ENCODE data around the gene IFNK.

IFNK gene

GRCh38 chr9:27572061-27572460 is 48.0 kb downstream of the IFNK start:
- TF ChIP-seq SPI1 (IDR thresholded peaks at IDR 0.05; ENCODE audit: borderline replicate concordance, low read depth) = no peak
- TF ChIP-seq, protein P1, sequence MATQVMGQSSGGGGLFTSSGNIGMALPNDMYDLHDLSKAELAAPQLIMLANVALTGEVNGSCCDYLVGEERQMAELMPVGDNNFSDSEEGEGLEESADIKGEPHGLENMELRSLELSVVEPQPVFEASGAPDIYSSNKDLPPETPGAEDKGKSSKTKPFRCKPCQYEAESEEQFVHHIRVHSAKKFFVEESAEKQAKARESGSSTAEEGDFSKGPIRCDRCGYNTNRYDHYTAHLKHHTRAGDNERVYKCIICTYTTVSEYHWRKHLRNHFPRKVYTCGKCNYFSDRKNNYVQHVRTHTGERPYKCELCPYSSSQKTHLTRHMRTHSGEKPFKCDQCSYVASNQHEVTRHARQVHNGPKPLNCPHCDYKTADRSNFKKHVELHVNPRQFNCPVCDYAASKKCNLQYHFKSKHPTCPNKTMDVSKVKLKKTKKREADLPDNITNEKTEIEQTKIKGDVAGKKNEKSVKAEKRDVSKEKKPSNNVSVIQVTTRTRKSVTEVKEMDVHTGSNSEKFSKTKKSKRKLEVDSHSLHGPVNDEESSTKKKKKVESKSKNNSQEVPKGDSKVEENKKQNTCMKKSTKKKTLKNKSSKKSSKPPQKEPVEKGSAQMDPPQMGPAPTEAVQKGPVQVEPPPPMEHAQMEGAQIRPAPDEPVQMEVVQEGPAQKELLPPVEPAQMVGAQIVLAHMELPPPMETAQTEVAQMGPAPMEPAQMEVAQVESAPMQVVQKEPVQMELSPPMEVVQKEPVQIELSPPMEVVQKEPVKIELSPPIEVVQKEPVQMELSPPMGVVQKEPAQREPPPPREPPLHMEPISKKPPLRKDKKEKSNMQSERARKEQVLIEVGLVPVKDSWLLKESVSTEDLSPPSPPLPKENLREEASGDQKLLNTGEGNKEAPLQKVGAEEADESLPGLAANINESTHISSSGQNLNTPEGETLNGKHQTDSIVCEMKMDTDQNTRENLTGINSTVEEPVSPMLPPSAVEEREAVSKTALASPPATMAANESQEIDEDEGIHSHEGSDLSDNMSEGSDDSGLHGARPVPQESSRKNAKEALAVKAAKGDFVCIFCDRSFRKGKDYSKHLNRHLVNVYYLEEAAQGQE (IDR thresholded peaks at IDR 0.05; ENCODE audit: insufficient replicate concordance, low read depth) = no peak
- no peak for TF ChIP-seq POLR2AphosphoS5 (IDR thresholded peaks at IDR 0.05; ENCODE audit: low read depth)
- TF ChIP-seq, protein P2, sequence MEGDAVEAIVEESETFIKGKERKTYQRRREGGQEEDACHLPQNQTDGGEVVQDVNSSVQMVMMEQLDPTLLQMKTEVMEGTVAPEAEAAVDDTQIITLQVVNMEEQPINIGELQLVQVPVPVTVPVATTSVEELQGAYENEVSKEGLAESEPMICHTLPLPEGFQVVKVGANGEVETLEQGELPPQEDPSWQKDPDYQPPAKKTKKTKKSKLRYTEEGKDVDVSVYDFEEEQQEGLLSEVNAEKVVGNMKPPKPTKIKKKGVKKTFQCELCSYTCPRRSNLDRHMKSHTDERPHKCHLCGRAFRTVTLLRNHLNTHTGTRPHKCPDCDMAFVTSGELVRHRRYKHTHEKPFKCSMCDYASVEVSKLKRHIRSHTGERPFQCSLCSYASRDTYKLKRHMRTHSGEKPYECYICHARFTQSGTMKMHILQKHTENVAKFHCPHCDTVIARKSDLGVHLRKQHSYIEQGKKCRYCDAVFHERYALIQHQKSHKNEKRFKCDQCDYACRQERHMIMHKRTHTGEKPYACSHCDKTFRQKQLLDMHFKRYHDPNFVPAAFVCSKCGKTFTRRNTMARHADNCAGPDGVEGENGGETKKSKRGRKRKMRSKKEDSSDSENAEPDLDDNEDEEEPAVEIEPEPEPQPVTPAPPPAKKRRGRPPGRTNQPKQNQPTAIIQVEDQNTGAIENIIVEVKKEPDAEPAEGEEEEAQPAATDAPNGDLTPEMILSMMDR (IDR thresholded peaks at IDR 0.05; ENCODE audit: insufficient read depth, low read length) = no peak
- no peak for TF ChIP-seq GABPA (IDR thresholded peaks at IDR 0.05; ENCODE audit: low read depth)
- Histone ChIP-seq H3K4me3 (replicated peaks; ENCODE audit: insufficient read depth, low read length) (no peak overlapping the region), H3K27me3 (ENCODE audit: insufficient read depth, poor library complexity, severe bottlenecking) (no peaks in the 10 kb centered on the region), H3K27ac (replicated peaks) (no peak overlapping the region)
- no peak for DNase-seq (ENCODE audit: low read depth in 1 of 2, low spot score in 1 of 2)

DNA sequence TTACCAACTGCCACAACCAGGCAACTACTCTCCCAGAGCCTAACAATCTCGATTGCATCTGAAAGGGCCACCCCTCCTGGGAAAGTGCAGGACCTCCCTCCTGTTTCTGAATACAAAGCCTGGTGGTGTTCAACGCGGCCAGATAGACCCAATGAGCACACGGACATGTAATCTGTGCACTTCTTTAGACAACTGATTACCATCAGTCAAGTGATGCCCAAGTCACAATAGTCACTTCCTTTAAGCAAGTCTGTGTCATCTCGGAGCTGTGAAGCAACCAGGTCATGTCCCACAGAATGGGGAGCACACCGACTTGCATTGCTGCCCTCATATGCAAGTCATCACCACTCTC is 48.5 kb downstream of the IFNK start:
- peak overlapping the region; percentile 76 for H3K27ac ChIP-seq (replicated peaks)
- TF ChIP-seq, protein P2 (IDR thresholded peaks at IDR 0.05; ENCODE audit: insufficient read depth, low read length) = no peak
- TF ChIP-seq SPI1 (IDR thresholded peaks at IDR 0.05; ENCODE audit: borderline replicate concordance, low read depth) (no peak; the same call in 1 of the 2 replicates), POLR2AphosphoS5 (IDR thresholded peaks at IDR 0.05; ENCODE audit: low read depth) (no peak), GABPA (IDR thresholded peaks at IDR 0.05; ENCODE audit: low read depth) (no peak)
- TF ChIP-seq, protein P1 (IDR thresholded peaks at IDR 0.05; ENCODE audit: insufficient replicate concordance, low read depth) = no peak
- H3K27me3 ChIP-seq (ENCODE audit: insufficient read depth, poor library complexity, severe bottlenecking) = no peaks in the 10 kb centered on the region
- peak overlapping the region; percentile 66 for H3K4me3 ChIP-seq (replicated peaks; ENCODE audit: insufficient read depth, low read length)
- DNase-seq (ENCODE audit: low read depth in 1 of 2, low spot score in 1 of 2) = peak; percentile 50 to 71

- peak within 1 kb of the TSS; percentile 76 for H3K27ac ChIP-seq (replicated peaks)
- H3K4me3 ChIP-seq (replicated peaks; ENCODE audit: insufficient read depth, low read length) = peak within 1 kb of the TSS; percentile 66
- no peaks in the 10 kb centered on the region for H3K27me3 ChIP-seq (ENCODE audit: insufficient read depth, poor library complexity, severe bottlenecking)
- DNase-seq (ENCODE audit: low read depth in 1 of 2, low spot score in 1 of 2) = peak; percentile 17 to 49
- TF ChIP-seq, protein P2 (IDR thresholded peaks at IDR 0.05; ENCODE audit: insufficient read depth, low read length) = no peak
Measured at GRCh38 chr9:27572918-27573633, 49.0 kb downstream of the IFNK start, which contains the start of gene C9orf72. Gene C9orf72 (minus strand): TSS chr9:27573481. CDS start chr9:27567120, 6,361 bp downstream.
